ENCODE results near the gene UBLCP1. TPM values are rescaled to one million over a fixed set of nuclear protein-coding genes. Genes with fewer than 3 reads are reported as not detected.
"Not testable (repeated sequence)": the region's sequence is repeated elsewhere in the genome, so short reads cannot be mapped to it uniquely, and the experiment has no call there.

Gene UBLCP1
- total and polyA plus RNA-seq, 4 donors, result 6.1 to 9.5 (median 7.6) TPM

DNA sequence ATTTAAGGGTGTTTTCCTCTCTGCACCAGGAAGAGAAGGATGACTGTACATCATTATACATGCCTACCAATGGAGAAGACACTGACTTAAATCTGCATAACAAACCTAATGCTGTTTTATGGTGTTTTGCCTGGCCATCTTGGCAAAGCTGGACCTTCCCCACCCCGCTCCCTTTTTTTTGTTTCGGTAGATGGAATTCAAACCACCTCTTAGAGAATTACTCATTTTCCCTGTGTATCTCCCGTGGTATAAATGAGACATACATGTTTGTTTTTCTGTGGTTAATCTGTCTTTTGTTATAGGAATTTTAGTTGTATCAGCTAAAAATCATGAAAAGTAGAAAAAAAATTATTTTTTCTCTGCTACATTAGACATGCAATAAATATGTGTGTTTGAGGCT lies 38.4 kb downstream of the UBLCP1 start:
- H3K9ac ChIP-seq (ENCODE audit: low read depth in 1 of 2, low read length in 2 of 2), result no peak overlapping the region
- H3K27ac ChIP-seq (ENCODE audit: low read depth in 1 of 2, low read length in 2 of 2), result no peak overlapping the region
- H3K4me1 ChIP-seq (ENCODE audit: control insufficient read depth in 4 of 4, insufficient read depth in 4 of 4, low read length in 3 of 4), result no peaks in the 10 kb centered on the region
- WGBS, result 88% methylated on average over 3 of the region's 3 CpGs
- H3K36me3 ChIP-seq (ENCODE audit: control insufficient read depth in 4 of 4, insufficient read depth in 3 of 4, low read depth in 1 of 4, low read length in 3 of 4), result no peaks in the 10 kb centered on the region
- TF ChIP-seq HNF4A (conservative IDR thresholded peaks at IDR 0.05) (no peak), JUND (IDR thresholded peaks at IDR 0.05) (no peak), FOXA1 (IDR thresholded peaks at IDR 0.05) (no peak), YY1 (IDR thresholded peaks at IDR 0.05) (no peak), TAF1 (conservative IDR thresholded peaks at IDR 0.05) (no peak), SP1 (IDR thresholded peaks at IDR 0.05) (no peak), RXRA (IDR thresholded peaks at IDR 0.05) (no peak), FOXA2 (IDR thresholded peaks at IDR 0.05) (no peak), GABPA (IDR thresholded peaks at IDR 0.05 in 1 of 2, conservative IDR thresholded peaks at IDR 0.05 in 1 of 2) (no peak), EGR1 (IDR thresholded peaks at IDR 0.05; ENCODE audit: low read depth in 2 of 2) (no peak)
- TF ChIP-seq, protein P1, sequence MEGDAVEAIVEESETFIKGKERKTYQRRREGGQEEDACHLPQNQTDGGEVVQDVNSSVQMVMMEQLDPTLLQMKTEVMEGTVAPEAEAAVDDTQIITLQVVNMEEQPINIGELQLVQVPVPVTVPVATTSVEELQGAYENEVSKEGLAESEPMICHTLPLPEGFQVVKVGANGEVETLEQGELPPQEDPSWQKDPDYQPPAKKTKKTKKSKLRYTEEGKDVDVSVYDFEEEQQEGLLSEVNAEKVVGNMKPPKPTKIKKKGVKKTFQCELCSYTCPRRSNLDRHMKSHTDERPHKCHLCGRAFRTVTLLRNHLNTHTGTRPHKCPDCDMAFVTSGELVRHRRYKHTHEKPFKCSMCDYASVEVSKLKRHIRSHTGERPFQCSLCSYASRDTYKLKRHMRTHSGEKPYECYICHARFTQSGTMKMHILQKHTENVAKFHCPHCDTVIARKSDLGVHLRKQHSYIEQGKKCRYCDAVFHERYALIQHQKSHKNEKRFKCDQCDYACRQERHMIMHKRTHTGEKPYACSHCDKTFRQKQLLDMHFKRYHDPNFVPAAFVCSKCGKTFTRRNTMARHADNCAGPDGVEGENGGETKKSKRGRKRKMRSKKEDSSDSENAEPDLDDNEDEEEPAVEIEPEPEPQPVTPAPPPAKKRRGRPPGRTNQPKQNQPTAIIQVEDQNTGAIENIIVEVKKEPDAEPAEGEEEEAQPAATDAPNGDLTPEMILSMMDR (IDR thresholded peaks at IDR 0.05; ENCODE audit: low read depth, low read length, missing input control), result no peak
- TF ChIP-seq, protein P2, sequence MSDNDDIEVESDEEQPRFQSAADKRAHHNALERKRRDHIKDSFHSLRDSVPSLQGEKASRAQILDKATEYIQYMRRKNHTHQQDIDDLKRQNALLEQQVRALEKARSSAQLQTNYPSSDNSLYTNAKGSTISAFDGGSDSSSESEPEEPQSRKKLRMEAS (IDR thresholded peaks at IDR 0.05), result no peak
- TF ChIP-seq, protein P3, sequence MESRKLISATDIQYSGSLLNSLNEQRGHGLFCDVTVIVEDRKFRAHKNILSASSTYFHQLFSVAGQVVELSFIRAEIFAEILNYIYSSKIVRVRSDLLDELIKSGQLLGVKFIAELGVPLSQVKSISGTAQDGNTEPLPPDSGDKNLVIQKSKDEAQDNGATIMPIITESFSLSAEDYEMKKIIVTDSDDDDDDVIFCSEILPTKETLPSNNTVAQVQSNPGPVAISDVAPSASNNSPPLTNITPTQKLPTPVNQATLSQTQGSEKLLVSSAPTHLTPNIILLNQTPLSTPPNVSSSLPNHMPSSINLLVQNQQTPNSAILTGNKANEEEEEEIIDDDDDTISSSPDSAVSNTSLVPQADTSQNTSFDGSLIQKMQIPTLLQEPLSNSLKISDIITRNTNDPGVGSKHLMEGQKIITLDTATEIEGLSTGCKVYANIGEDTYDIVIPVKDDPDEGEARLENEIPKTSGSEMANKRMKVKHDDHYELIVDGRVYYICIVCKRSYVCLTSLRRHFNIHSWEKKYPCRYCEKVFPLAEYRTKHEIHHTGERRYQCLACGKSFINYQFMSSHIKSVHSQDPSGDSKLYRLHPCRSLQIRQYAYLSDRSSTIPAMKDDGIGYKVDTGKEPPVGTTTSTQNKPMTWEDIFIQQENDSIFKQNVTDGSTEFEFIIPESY (IDR thresholded peaks at IDR 0.05), result no peak
- DNase-seq (ENCODE audit: low spot score), result no peak
- peaks cover 0 to 7% (median under 1%) of the 10 kb centered on the region in 4 donors for H3K27me3 ChIP-seq (ENCODE audit: control insufficient read depth in 4 of 4, insufficient read depth in 4 of 4, low read length in 3 of 4)
- H3K9me3 ChIP-seq (ENCODE audit: control insufficient read depth in 4 of 4, low read length in 3 of 4), result peaks cover 3 to 18% (median 7%) of the 10 kb centered on the region in 4 donors
- H3K4me3 ChIP-seq (ENCODE audit: low read depth in 1 of 3, low read length in 3 of 3), result no peak overlapping the region

DNA sequence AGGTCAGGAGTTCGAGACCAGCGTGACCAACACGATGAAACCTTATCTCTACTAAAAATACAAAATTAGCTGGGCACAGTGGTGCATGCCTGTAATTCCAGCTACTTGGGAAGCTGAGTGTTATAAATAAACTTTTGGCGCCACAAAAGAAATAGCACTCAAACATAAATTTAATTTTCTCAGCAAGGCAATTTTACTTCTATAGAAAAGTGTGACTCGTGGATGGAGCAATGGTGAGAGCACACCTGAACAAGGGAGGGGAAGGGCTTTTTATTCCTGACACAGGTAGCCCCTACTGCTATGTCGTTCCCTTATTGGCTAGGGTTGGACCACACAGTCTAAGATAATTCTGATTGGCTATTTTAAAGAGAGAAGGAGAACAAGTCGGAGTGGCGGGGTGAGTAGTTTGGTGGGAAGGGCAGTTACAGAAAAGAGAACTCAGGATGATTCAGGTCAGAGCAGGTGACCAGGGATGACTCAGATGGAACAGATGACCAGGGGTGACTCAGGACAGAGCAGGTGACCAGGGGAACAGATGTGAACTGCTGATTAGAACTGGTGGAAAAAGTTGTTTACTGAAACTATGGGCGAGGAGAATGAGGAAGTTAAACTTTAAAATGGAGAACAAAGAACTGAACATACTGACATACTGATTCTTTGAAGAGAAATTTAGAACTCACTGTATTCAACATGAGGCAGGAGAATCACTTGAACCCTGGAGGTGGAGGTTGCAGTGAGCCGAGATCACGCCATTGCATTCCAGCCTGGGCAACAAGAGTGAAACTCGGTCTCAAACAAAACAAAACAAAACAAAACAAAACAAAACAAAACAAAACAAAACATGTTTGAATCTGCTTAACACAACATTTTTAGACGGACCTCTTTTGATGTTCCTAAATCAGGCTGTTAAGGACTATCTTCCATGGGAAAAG lies 39.1 kb downstream of the UBLCP1 start:
- H3K4me1 ChIP-seq (ENCODE audit: control insufficient read depth in 4 of 4, insufficient read depth in 4 of 4, low read length in 3 of 4); DNase-seq (ENCODE audit: low spot score); H3K4me3 ChIP-seq (ENCODE audit: low read depth in 1 of 3, low read length in 3 of 3); H3K9ac ChIP-seq (ENCODE audit: low read depth in 1 of 2, low read length in 2 of 2); H3K27me3 ChIP-seq (ENCODE audit: control insufficient read depth in 4 of 4, insufficient read depth in 4 of 4, low read length in 3 of 4); H3K36me3 ChIP-seq (ENCODE audit: control insufficient read depth in 4 of 4, insufficient read depth in 3 of 4, low read depth in 1 of 4, low read length in 3 of 4); H3K27ac ChIP-seq (ENCODE audit: low read depth in 1 of 2, low read length in 2 of 2): not testable (repeated sequence)
- WGBS, result 86% methylated on average over 13 of the region's 13 CpGs
- H3K9me3 ChIP-seq (ENCODE audit: control insufficient read depth in 4 of 4, low read length in 3 of 4), result peaks cover 3 to 18% (median 7%) of the 10 kb centered on the region in 4 donors

DNA sequence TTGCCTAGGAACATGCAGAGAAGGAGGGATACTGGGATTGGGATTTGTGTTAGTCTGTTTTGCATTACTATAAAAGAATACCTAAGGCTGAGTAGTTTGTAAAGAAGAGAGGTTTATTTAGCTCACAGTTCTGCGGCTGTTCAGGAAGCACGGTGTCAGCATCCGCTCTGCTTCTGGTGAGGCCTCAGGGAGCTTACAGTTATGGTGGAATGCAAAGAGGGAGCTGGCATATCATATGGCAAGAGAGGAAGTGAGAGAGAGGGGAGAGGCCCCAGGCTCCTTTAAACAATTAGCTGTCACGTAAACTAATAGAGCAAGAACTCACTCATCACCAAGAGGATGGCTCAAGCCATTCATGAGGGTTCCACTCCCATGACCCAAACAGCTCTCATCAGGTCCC lies 40.2 kb downstream of the UBLCP1 start:
- H3K4me1 ChIP-seq (ENCODE audit: control insufficient read depth in 4 of 4, insufficient read depth in 4 of 4, low read length in 3 of 4), result no peaks in the 10 kb centered on the region
- TF ChIP-seq HNF4G (IDR thresholded peaks at IDR 0.05), result no peak
- TF ChIP-seq YY1 (IDR thresholded peaks at IDR 0.05), result no peak
- TF ChIP-seq HNF4A (conservative IDR thresholded peaks at IDR 0.05), result no peak
- TF ChIP-seq, protein P1 (IDR thresholded peaks at IDR 0.05; ENCODE audit: low read depth, low read length, missing input control), result no peak
- no peak for TF ChIP-seq GABPA (IDR thresholded peaks at IDR 0.05 in 1 of 2, conservative IDR thresholded peaks at IDR 0.05 in 1 of 2)
- TF ChIP-seq JUND (IDR thresholded peaks at IDR 0.05), result no peak
- TF ChIP-seq FOXA1 (IDR thresholded peaks at IDR 0.05), result no peak
- no peak for TF ChIP-seq TAF1 (conservative IDR thresholded peaks at IDR 0.05)
- TF ChIP-seq EGR1 (IDR thresholded peaks at IDR 0.05; ENCODE audit: low read depth in 2 of 2), result no peak
- TF ChIP-seq, protein P2 (IDR thresholded peaks at IDR 0.05), result no peak
- TF ChIP-seq SP1 (IDR thresholded peaks at IDR 0.05), result no peak
- no peak for TF ChIP-seq RAD21 (IDR thresholded peaks at IDR 0.05)
- TF ChIP-seq, protein P3 (IDR thresholded peaks at IDR 0.05), result no peak
- no peak for TF ChIP-seq FOXA2 (IDR thresholded peaks at IDR 0.05)
- WGBS, result 94% methylated on average over 4 of the region's 4 CpGs
- H3K27ac ChIP-seq (ENCODE audit: low read depth in 1 of 2, low read length in 2 of 2), result no peak overlapping the region
- H3K4me3 ChIP-seq (ENCODE audit: low read depth in 1 of 3, low read length in 3 of 3), result no peak overlapping the region
- H3K9me3 ChIP-seq (ENCODE audit: control insufficient read depth in 4 of 4, low read length in 3 of 4), result peaks cover 3 to 17% (median 6%) of the 10 kb centered on the region in 4 donors
- no peak for DNase-seq (ENCODE audit: low spot score)
- peaks cover 0 to 9% (median under 1%) of the 10 kb centered on the region in 4 donors for H3K27me3 ChIP-seq (ENCODE audit: control insufficient read depth in 4 of 4, insufficient read depth in 4 of 4, low read length in 3 of 4)
- H3K36me3 ChIP-seq (ENCODE audit: control insufficient read depth in 4 of 4, insufficient read depth in 3 of 4, low read depth in 1 of 4, low read length in 3 of 4), result no peaks in the 10 kb centered on the region
- H3K9ac ChIP-seq (ENCODE audit: low read depth in 1 of 2, low read length in 2 of 2), result no peak overlapping the region
